HuH-7 (cell line): ENCODE data around the gene TBC1D19.
A peak's percentile ranks its signal among the peaks of the same experiment; 100 is the strongest.
"Not testable (repeated sequence)": the region's sequence is repeated elsewhere in the genome, so short reads cannot be mapped to it uniquely, and the experiment has no call there.

Experiments used
- DNase-seq: peaks from one replicate; pipeline ENCODE4 v3.0.0; 2011; ENCODE audit warnings: low spot score

Gene TBC1D19

GRCh38 chr4:26687728-26688127 lies 103.8 kb downstream of the TBC1D19 start:
- no peak for DNase-seq

GRCh38 chr4:26690506-26690905 lies 106.6 kb downstream of the TBC1D19 start:
- no peak for DNase-seq

- DNase-seq, result no peak
Observed at GRCh38 chr4:26692014-26692726, 108.3 kb downstream of the TBC1D19 start.

GRCh38 chr4:26694131-26694530 lies 110.2 kb downstream of the TBC1D19 start:
- not testable (repeated sequence) for DNase-seq

GRCh38 chr4:26700110-26700509 lies 116.2 kb downstream of the TBC1D19 start:
- no peak for DNase-seq

GRCh38 chr4:26701095-26701494 lies 117.2 kb downstream of the TBC1D19 start:
- DNase-seq, result no peak

GRCh38 chr4:26701786-26702227 lies 117.9 kb downstream of the TBC1D19 start:
- DNase-seq, result no peak

GRCh38 chr4:26707342-26707741 lies 123.5 kb downstream of the TBC1D19 start:
- no peak for DNase-seq

- no peak for DNase-seq
Observed at GRCh38 chr4:26709246-26709645, 125.4 kb downstream of the TBC1D19 start.

- no peak for DNase-seq
Observed at GRCh38 chr4:26713563-26714151, 129.8 kb downstream of the TBC1D19 start.

- no peak for DNase-seq
Observed at GRCh38 chr4:26715636-26716242, 131.9 kb downstream of the TBC1D19 start.

- DNase-seq, result no peak
Observed at GRCh38 chr4:26717332-26717731, 133.4 kb downstream of the TBC1D19 start.

GRCh38 chr4:26719954-26720552 lies 136.2 kb downstream of the TBC1D19 start:
- peak; percentile 12 for DNase-seq

- DNase-seq, result no peak
Observed at GRCh38 chr4:26721685-26722084, 137.8 kb downstream of the TBC1D19 start.

GRCh38 chr4:26723216-26723615 lies 139.3 kb downstream of the TBC1D19 start:
- no peak for DNase-seq

GRCh38 chr4:26724534-26724933 lies 140.7 kb downstream of the TBC1D19 start:
- no peak for DNase-seq

GRCh38 chr4:26726655-26727387 lies 142.9 kb downstream of the TBC1D19 start:
- DNase-seq, result no peak

- DNase-seq, result no peak
Observed at GRCh38 chr4:26727844-26728243, 144.0 kb downstream of the TBC1D19 start.

GRCh38 chr4:26729027-26729426 lies 145.1 kb downstream of the TBC1D19 start:
- DNase-seq, result peak; percentile 17

GRCh38 chr4:26729547-26729946 lies 145.7 kb downstream of the TBC1D19 start:
- DNase-seq, result no peak

GRCh38 chr4:26731351-26732035 lies 147.6 kb downstream of the TBC1D19 start:
- DNase-seq, result no peak

GRCh38 chr4:26732356-26732755 lies 148.5 kb downstream of the TBC1D19 start:
- DNase-seq, result no peak
